ENCODE results near the gene METTL13. TPM values are rescaled to one million over a fixed set of nuclear protein-coding genes. Genes with fewer than 3 reads are reported as not detected.
A peak's percentile ranks its signal among the peaks of the same experiment; 100 is the strongest.

Gene METTL13
- total RNA-seq, 2 experiments from 2014 or later: 28.3 to 35.4 TPM

DNA sequence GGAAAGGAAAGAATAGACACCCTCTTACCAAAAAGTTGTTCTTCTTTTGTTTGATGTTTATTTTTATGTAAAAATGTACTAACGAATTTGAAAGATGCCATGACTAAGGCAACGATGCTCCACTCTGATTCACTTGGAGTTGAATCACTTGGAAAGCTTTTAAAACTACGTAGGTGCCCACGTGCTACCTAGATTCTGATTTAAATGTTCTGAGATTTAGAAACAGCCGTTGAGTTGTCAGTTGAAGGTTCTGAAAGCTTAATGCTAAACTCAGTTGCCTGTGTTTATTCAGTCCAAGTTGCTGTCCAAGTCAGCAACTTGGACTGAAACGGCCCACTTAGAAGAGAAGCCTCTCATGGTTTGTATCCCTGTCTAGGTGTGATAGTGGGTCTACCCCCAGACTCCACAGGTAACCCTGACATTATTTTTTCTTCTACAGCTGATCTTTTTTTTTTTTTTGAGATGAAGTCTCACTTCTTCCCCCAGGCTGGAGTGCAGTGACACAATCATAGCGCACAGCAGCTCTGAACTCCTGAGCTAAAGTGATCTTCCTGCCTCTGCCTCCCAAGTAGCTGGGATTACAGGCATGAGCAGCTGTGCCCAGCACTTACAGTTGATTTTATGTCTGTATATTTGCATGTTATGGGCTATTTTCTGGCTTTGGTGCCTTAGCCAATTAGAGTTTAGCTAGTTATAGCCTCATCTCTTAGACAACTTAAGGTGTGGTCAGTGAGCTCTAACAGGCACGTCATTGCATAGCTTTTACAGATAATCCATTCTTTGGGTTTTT is 38.2 kb upstream of the METTL13 start:
- no peak for TF ChIP-seq EZH2phosphoT487 (IDR thresholded peaks at IDR 0.05; ENCODE audit: borderline replicate concordance, low read depth, low read length)
- TF ChIP-seq, protein P1, sequence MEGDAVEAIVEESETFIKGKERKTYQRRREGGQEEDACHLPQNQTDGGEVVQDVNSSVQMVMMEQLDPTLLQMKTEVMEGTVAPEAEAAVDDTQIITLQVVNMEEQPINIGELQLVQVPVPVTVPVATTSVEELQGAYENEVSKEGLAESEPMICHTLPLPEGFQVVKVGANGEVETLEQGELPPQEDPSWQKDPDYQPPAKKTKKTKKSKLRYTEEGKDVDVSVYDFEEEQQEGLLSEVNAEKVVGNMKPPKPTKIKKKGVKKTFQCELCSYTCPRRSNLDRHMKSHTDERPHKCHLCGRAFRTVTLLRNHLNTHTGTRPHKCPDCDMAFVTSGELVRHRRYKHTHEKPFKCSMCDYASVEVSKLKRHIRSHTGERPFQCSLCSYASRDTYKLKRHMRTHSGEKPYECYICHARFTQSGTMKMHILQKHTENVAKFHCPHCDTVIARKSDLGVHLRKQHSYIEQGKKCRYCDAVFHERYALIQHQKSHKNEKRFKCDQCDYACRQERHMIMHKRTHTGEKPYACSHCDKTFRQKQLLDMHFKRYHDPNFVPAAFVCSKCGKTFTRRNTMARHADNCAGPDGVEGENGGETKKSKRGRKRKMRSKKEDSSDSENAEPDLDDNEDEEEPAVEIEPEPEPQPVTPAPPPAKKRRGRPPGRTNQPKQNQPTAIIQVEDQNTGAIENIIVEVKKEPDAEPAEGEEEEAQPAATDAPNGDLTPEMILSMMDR (conservative IDR thresholded peaks at IDR 0.05; ENCODE audit: low read length): no peak
- peak overlapping the region; percentile 85 for H3K4me3 ChIP-seq (ENCODE audit: low read depth, low read length, poor library complexity, severe bottlenecking)
- no peaks in the 10 kb centered on the region for H4K20me1 ChIP-seq (ENCODE audit: insufficient read depth, low read length)
- ChIA-PET CTCF (ENCODE audit: unreplicated experiment) (interaction anchor here (0.6 kb wide), 1 partner anchor 42 kb away, joined by 3 read pairs; no protein-coding TSS in a partner anchor), POLR2A (interaction anchor here (0.6 to 4.4 kb wide), 18 partner anchors 18 to 1726 kb away, joined by 3 to 53 read pairs (median 3); partner anchors contain the start of genes METTL13 and PRRC2C)
- H3K79me2 ChIP-seq (ENCODE audit: insufficient read depth, low read depth, low read length): peaks cover 12% of the 10 kb centered on the region; the same call in 1 of the 2 replicates
- no peaks in the 10 kb centered on the region for H3K9me2 ChIP-seq (ENCODE audit: insufficient read depth, low read length)
- peak overlapping the region; percentile 84 for H2AFZ ChIP-seq (ENCODE audit: low read length)
- H3K4me1 ChIP-seq (ENCODE audit: insufficient read depth, low read length, poor library complexity, severe bottlenecking): peaks cover 30% of the 10 kb centered on the region
- H3K9me3 ChIP-seq (ENCODE audit: low read length): no peaks in the 10 kb centered on the region
- peak overlapping the region; percentile 79 for H3K4me2 ChIP-seq (ENCODE audit: low read length)
- no TSS peak for BruUV-seq (replicated peaks)
- H3K27ac ChIP-seq (ENCODE audit: low read depth, low read length, poor library complexity, severe bottlenecking): no peak overlapping the region
- no peak for DNase-seq (ENCODE audit: low spot score)
- intact Hi-C loops (cut with micrococcal nuclease; ENCODE audit: unreplicated experiment): loop anchor here (2.0 to 5.0 kb wide), 3 partner anchors 258 to 789 kb away; partner anchors contain the start of genes PRRC2C and SUCO
- H3K36me3 ChIP-seq (ENCODE audit: insufficient read depth, low read length): no peaks in the 10 kb centered on the region

DNA sequence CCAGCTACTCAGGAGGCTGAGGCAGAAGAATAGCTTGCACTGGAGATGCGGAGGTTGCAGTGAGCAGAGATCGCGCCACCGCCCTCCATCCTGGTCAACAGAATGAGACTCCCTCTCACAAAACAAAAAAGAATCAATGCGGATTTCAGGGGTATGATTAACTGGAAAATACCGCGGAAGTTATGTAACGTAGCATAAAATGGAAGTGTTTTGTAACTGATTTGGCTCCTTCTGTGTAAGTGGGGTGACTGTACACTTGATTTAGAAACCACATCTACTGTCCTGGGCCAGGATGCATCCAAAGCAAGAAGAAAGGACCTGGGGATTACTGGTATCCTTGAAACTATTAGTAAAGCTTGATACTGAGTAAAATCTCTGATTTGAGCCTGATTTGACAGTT is 36.5 kb upstream of the METTL13 start:
- Histone ChIP-seq H2AFZ (ENCODE audit: low read length) (no peak overlapping the region), H3K4me2 (ENCODE audit: low read length) (no peak overlapping the region), H3K79me2 (ENCODE audit: insufficient read depth, low read depth, low read length) (peaks cover 12% of the 10 kb centered on the region; the same call in 1 of the 2 replicates), H3K9me2 (ENCODE audit: insufficient read depth, low read length) (no peaks in the 10 kb centered on the region), H3K9me3 (ENCODE audit: low read length) (no peaks in the 10 kb centered on the region), H4K20me1 (ENCODE audit: insufficient read depth, low read length) (no peaks in the 10 kb centered on the region), H3K4me1 (ENCODE audit: insufficient read depth, low read length, poor library complexity, severe bottlenecking) (peaks cover 23% of the 10 kb centered on the region), H3K27ac (ENCODE audit: low read depth, low read length, poor library complexity, severe bottlenecking) (no peak overlapping the region), H3K4me3 (ENCODE audit: low read depth, low read length, poor library complexity, severe bottlenecking) (no peak overlapping the region), H3K36me3 (ENCODE audit: insufficient read depth, low read length) (no peaks in the 10 kb centered on the region)
- POLR2A ChIA-PET: interaction anchor here (1.0 kb wide), 2 partner anchors 25 to 493 kb away, joined by 3 read pairs; no protein-coding TSS in a partner anchor
- no TSS peak for BruUV-seq (replicated peaks)
- intact Hi-C loops (cut with micrococcal nuclease; ENCODE audit: unreplicated experiment): loop anchor here (5.0 kb wide), 2 partner anchors 493 to 787 kb away; partner anchors contain the start of gene SUCO
- CTCF ChIA-PET (ENCODE audit: unreplicated experiment): no interaction called here
- DNase-seq (ENCODE audit: low spot score): no peak
- no peak for TF ChIP-seq EZH2phosphoT487 (IDR thresholded peaks at IDR 0.05; ENCODE audit: borderline replicate concordance, low read depth, low read length)
- TF ChIP-seq, protein P1 (conservative IDR thresholded peaks at IDR 0.05; ENCODE audit: low read length): no peak

- no TSS peak for BruUV-seq (replicated peaks)
- ChIA-PET CTCF (ENCODE audit: unreplicated experiment) (no interaction called here), POLR2A (no interaction called here)
- H3K36me3 ChIP-seq (ENCODE audit: insufficient read depth, low read length): no peaks in the 10 kb centered on the region
- no peak for DNase-seq (ENCODE audit: low spot score)
- intact Hi-C loops (cut with micrococcal nuclease; ENCODE audit: unreplicated experiment): no loop called here
- peaks cover 2% of the 10 kb centered on the region for H3K4me1 ChIP-seq (ENCODE audit: insufficient read depth, low read length, poor library complexity, severe bottlenecking)
- H3K9me3 ChIP-seq (ENCODE audit: low read length): no peaks in the 10 kb centered on the region
- H4K20me1 ChIP-seq (ENCODE audit: insufficient read depth, low read length): no peaks in the 10 kb centered on the region
- TF ChIP-seq, protein P1 (conservative IDR thresholded peaks at IDR 0.05; ENCODE audit: low read length): no peak
- no peak for TF ChIP-seq EZH2phosphoT487 (IDR thresholded peaks at IDR 0.05; ENCODE audit: borderline replicate concordance, low read depth, low read length)
- no peaks in the 10 kb centered on the region for H3K79me2 ChIP-seq (ENCODE audit: insufficient read depth, low read depth, low read length)
- no peak overlapping the region for H2AFZ ChIP-seq (ENCODE audit: low read length)
- no peak overlapping the region for H3K27ac ChIP-seq (ENCODE audit: low read depth, low read length, poor library complexity, severe bottlenecking)
- no peak overlapping the region for H3K4me3 ChIP-seq (ENCODE audit: low read depth, low read length, poor library complexity, severe bottlenecking)
- H3K9me2 ChIP-seq (ENCODE audit: insufficient read depth, low read length): no peaks in the 10 kb centered on the region
- H3K4me2 ChIP-seq (ENCODE audit: low read length): no peak overlapping the region
Measured at GRCh38 chr1:171748651-171749050, 32.8 kb upstream of the METTL13 start.

Measured in OCI-LY7 (cell line).